ENCODE data around the gene SNRNP35. TPM values are rescaled to one million over a fixed set of nuclear protein-coding genes. Genes with fewer than 3 reads are reported as not detected.
"Not testable (repeated sequence)": the region's sequence is repeated elsewhere in the genome, so short reads cannot be mapped to it uniquely, and the experiment has no call there.

SNRNP35 gene
- polyA plus RNA-seq, 3 donors = 42.8 to 44.3 (median 43.8) TPM

DNA sequence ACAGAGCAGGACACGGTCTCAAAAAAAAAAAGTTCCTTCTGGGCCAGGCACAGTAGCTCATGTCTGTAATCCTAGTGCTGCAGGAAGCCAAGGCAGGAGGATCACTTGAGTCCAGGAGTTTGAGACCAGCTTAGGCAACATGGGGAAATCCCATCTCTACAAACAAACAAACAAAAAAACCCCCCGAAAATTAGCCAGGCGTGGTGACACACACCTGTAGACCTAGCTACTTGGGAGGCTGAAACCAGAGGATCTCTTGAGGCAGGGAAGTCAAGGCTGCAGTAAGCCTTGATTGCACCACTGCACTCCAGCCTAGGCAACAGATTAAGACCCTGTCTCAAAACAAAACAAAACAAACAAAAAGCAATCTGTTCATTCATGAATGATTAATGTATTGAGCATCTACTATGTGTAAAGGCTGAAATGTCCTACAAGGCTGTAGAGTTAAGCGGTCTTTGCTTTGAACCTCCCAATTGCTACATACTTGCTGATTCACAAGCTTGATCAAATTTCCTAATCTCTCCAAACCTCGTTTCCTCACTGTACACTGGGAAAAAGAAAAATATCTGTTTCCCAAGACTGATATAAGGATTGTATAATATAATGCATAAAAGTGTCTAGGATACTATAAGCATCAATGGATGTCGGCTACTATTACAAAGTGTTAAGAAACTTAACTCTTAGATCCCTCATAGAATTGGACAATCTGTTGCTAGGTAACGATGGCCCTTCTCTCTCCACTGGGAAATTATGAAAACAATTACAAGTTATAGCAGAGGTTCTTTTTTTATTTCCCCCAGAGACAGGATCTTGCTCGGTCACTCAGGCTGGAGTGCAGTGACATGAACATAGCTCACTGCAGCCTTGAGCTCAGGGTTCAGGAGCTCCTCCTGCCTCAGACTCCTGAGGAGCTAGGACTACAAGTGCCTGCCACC lies 13.6 kb upstream of the SNRNP35 start:
- no peak for DNase-seq

DNA sequence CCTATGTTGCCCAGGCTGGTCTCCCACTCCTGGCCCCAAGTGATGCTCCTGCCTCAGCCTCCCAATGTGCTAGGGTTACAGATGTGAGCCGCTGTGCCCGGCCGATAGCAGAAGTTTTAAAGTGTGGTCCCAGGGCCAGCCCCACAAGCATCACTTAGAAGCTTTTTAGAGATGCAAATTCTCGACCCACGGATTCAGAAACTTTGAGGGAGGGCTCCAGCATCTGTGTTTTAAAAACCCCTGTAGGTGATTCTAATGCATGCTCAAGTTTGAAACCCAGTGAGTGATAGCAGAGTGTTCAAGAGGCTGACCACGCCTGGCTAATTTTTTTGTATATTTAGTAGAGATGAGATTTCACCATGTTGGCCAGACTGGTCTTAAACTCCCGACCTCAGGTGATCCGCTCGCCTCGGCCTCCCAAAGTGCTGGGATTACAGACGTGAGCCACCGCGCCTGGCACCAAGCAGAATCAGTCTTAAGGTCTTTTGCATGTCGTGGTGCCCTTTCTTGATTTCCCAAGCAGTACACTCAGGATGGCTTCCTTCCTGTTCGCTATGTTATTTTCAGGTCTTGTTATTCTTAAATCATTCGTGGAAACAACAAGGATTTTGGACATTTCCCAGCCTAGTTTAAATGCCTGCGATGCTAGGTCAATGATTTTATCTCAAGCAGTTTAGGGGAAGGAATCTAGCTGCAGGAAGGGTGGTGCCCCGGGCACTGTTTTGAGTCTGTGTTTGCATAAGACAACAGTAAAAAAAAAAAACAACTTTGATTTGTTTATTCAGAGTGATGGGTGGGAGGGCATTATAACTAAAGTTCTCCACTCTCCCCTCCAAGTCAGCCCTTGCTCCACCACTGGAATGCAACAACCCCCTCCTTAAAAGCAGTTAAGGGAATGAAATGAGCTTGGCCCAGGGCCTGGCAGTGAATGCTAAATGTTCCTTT lies 12.3 kb upstream of the SNRNP35 start:
- DNase-seq = peak; percentile 59

DNA sequence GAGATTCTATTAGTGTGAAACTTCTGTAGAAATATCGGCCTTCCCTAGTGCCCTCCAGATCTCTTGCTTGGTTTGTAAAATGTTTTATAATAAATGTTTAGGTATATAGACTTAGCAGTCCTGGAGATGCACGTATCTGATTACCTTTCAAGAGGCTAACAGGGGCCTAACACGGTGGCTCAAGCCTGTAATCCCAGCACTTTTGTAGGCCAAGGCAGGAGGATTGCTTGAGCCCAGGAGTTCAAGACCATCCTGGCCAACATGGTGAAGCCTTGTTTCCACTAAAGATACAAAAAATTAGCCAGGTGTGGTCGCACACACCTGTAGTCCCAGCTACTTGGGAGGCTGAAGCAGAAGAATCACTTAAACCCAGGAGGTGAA lies 11.6 kb upstream of the SNRNP35 start:
- no peak for DNase-seq

DNA sequence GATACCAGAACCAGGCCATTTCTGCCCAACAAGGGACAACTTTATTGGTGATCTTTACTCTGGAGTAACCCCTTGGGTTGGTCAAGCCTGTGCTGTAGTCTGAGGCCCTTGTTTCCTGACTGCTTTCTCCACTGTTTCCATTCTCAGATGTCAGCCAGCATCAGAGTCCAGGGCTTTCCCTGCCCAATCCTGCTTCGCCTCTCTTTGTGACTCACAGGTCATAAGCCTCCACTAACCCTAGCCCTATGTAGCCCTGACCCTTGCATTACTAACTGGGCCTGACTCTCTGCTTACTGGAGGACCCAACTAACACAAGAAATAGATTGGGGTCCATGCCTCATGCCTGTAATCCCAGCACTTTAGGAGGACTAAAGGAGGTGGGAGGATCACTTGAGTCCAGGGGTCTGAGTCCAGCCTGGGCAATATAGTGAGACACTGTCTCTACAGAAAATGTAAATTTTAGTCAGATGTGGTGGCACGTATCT lies 8.6 kb upstream of the SNRNP35 start:
- no peak for DNase-seq

DNA sequence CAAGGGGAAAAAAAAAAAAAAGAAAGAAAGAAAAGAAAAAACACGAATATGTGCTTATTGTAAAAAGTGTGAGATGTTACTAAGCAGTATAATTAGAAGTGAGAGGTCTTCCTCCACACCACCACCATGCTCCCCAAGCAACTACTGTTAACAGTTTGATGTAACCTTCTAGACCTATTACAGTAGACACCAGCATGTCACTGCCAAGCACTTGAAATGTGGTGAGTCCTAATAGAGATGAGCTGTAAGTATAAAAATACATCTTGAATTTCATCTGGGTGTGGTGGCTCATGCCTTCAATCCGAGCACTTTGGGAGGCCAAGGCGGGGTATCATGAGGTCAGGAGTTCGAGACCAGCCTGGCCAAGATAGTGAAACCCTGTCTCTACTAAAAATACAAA lies 8.1 kb upstream of the SNRNP35 start:
- DNase-seq = no peak

DNA sequence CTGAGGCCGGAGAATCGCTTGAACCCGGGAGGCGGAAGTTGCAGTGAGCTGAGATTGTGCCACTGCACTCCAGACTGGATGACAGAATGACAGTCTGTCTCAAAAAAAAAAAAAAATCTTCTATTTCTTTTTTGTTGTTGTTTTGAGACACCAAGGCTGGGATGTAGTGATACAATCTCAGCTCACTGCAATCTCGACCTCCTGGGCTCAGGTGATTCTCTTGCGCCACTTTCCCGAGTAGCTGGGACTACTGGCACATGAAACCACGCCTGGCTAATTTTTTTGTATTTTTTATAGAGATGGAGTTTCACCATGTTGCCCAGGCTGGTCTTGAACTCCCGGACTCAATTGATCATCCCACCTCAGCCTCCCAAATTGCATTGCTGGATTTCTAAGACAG lies 7.3 kb upstream of the SNRNP35 start:
- DNase-seq = no peak

DNA sequence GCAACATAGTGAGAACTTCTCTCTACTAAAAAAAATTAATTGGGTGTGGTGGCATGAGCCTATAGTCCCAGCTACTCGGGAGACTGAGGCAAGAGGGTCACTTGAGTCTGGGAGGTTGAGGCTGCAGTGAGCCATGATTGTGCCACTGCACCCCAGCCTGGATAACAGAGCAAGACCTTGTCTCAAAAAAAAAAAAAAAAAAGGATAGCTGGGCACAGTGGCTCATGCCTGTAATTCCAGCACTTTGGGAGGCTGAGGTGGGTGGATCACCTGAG lies 5.7 kb upstream of the SNRNP35 start:
- not testable (repeated sequence) for DNase-seq

DNA sequence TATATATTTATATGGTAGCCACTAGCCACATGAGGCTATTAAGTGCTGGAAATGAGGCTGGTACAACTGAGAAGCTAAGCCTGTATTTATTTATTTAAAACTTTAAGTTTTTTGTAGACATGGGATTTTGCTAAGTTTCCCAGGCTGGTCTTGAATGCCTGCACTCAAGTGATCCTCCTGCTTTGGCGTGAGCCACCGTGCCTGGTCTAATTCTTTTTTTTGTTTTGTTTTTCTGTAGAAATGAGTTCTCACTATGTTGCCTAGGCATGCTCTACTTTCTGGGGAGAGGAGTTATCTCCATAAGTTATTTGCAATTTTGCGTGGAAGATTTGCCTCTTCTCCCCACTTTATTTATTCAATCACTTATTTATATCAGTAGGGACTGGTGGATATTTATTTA lies 4.8 kb upstream of the SNRNP35 start:
- DNase-seq = peak; percentile 45

DNA sequence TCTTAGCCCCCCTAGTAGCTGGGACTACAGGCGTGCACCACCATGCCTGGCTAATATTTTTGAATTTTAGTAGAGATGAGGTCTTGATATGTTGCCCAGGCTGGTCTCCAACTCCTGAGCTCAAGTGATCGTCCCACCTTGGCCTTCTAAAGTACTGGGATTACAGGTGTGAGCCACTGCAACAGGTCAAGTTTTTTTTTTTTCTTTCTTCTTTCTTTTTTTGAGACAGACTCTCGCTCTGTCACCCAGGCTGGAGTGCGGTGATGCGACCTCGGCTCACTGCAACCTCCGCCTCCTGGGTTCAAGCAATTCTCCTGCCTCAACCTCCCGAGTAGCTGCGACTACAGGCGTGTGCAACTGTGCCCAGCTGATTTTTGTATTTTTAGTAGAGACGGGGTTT lies 5.2 kb downstream of the SNRNP35 start:
- not testable (repeated sequence) for DNase-seq

DNA sequence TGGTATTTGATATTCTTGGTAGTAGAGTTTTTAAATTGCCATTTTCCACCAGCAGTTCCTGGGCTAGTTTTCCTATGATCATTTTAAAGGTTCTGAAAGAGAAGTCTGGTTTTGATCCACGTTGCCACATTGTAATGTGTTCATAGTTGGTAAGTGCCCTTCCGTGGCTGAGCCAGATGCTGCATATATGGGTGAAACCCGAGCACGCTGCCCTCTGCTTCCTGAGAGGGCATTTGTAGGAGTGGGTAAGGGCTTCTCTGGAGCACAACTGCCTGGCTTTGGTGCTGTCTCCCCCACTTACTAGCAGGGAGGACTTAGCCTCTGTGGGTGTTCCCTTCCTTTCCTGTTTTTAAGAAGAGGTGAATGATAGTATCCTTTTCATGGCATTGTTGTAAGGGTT lies 7.1 kb downstream of the SNRNP35 start:
- DNase-seq = no peak

DNA sequence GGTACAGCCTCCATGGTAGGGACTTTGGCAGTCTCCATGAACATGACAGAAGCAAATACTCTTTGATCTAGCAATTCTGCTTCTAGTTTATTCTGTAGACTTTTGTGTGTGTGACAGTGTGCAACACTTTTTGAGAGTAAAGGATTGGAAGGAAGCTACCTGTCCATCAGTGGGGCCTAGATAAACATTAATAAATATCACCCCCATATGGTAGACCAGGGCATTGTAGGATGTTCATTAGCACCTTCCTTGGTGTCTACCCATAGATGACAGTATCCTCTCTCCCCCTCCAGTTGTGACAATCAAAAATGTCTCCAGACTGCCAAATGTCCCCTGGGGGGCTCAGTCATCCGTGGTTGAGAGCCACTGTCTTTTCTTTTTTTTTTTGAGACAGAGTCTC lies 10.8 kb downstream of the SNRNP35 start:
- no peak for DNase-seq

DNA sequence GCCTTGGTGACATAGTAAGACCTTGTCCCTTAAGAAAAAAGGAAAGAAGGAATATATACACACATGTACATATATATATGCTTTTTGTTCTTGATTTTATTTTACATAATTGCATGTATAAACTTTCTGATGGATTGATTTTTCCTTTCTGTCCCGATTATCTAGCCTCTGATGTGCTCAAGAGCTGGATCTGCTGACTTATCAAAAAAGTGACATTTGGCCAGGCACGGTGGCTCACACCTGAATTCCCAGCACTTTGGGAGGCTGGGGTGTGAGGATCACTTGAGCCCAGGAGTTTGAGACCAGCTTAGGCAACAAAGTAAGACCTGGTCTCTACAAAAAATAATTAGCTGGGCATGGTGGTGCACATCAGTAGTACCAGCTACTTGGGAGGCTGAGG lies 12.0 kb downstream of the SNRNP35 start:
- no peak for DNase-seq

DNA sequence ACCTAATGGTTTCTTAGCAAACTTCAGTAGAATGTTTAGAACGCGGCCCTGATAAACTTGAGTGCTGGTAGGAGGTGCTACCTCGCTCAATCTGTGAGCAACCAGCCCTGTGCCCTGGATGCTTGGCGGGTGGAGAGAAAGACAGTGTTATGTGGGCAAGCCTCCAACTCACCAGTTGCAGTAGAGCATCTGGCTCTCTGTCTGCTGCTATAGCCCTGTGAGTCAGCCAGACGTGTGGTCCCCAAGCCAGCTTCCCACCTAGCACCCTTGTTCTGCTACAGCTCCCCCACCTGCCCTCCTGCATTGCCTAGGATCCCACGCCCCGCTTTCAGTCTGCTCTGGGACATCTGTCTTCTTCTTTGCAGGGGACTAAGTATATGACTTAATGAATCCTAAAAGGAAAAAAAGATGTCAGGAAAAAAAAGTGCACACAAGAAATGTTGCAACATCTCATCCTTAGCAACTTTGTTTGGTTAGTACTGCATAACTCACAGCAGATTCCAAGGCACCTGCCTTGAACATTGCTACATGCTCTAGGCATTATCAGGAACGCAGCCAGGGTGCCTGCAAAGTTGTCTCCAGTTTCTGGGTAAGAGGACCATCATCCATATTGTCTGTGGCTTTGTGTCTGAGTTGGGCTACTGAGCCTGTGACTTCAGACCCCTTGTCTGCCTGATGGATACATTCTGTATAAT lies 13.6 kb downstream of the SNRNP35 start:
- no peak for DNase-seq

DNA sequence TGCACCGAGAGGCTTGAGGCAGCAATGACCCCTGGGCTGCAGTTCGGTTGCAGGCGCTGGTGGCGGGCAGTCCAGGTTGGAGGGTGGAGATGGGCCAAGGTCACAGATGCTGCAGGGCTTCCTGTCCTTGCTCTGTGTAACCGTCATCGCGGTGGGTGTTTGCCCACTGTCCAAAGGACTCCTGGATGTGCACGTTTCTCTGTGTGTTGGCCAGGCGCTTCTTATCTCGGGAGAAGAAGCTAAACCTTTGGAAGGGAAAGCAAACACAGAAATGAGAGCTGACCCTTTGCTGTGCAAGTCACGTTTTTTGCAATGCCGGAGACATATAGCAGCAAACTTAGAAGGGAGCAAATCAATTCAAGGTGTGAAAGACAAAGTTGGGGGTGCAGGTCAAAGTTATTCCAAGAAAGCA lies 14.5 kb downstream of the SNRNP35 start:
- DNase-seq = no peak

DNA sequence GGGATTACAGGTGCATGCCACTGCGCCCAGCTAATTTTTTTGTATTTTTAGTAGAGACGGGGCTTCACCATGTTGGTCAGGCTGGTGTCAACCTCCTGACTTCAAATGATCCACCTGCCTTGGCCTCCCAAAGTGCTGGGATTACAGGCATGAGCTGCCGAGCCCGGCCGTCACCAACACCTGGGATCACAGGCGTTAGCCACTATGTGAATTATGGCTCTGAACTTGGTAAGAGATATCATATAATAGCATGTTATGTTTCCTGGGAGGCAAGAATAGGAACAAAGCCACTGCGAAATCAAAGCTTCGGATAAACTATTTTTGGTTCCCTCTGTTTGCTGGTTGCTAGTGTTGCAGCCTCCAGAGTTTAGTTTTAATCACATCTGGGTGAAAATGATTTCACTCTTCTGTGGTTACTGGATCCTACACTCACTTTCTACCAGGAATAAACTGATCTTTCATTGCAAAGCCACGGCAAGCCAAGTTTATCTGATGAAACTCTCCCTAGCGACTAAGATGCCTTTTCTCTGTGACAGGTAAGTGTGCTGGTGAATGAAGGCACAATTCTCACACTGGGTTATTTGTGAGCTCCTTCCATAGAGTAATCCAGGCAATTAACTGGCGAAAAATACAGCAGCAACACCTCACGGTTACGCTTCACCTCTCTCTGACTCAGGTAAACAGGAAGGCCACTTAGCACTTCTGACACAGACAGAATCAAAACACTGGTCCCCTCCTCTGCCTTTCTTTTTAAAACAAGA lies 16.7 kb downstream of the SNRNP35 start:
- DNase-seq = peak; percentile 67

DNA sequence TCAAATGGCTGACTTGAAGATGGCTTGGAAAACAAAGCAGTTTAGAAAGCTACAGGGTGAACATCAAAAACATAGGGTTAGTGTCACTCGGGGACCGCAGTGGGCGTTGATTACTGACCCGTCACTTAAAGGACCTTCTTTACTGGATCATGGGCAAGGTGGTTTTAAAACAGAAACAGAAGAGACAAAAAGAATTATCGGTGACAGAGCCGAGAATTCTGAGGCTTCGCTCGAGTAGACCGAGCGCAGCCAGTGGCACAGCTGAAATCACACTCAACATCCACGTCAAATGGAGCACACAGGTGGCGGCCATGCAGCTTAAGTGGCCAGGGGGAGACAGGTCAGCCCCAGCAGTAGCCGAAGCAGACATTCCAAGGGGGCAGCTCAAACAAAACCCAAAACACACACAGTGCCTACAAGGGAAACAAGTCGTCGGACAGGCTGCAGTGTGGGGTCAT lies 17.3 kb downstream of the SNRNP35 start:
- peak; percentile 58 for DNase-seq

DNA sequence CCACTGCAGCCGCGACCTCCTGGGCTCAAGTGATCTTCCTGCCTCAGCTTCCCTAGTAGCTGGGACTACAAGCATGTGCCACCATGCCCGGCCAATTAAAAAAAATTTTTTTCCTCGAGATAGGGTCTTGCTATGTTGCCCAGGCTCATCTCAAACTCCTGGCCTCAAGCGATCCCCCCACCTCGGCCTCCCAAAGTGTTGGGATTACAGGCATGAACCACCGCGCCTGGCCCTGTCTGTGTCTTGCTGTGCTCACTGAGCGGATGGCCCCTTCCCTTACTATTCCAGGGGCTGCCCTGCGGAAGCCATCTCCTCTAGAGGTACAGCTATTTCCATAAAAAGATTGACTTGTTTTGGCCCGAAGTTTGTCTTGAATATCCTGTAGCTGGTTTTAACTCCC lies 20.1 kb downstream of the SNRNP35 start:
- DNase-seq = no peak

DNA sequence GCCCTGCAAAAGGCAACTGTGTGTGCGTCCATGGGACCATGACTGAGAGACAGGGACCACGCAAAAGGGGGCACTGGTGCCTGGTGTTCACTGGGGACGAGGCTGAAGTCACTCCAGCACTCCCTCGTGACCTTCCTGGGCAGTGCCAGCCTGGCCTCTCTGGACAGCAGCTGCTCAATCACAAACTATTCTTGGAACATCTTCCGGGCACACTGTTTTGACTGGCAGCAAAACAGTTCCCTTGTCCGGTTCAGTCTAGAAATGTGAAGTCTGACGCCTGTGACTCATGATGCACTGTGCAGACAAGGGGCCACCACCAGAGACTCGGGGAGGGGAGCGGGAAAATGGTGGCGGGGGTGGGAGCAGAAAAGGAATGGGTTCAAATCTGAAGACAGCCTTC lies 20.8 kb downstream of the SNRNP35 start:
- DNase-seq = no peak

DNA sequence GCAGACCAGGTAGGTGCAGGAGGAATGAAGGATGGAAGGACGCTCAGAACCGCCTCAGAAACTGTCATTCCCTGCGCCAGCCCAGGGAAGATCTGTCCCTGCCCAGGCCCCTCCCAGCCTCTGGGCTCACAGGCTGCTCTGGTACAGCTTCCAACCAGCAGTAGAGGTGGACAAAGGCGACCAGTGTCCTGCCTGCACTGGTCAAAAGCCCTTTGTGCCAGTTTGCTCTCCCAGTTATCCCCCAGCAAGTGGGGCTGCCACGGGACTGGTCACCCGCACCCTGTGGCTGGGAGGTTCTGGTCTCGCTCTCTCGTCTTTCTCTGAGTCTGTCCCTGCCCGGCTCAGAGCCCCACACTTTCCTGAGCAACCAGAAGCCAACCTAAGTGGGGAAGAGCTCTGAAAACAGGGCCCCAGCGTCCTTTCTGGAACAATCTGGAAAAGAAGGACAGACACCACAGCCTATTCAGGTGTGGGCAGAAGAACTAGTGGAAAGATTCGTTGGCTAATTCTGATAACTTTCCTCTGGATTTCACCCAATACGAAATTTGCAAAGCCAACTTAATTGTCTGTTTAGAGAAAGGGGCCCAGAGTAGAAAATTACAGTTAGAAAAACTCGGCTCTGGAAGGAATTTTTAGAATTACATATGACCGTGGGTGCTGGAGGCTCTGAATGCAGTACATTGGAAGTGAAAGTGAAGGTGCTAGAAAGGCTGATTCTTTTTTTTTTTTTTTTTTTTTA lies 21.7 kb downstream of the SNRNP35 start:
- no peak for DNase-seq

DNA sequence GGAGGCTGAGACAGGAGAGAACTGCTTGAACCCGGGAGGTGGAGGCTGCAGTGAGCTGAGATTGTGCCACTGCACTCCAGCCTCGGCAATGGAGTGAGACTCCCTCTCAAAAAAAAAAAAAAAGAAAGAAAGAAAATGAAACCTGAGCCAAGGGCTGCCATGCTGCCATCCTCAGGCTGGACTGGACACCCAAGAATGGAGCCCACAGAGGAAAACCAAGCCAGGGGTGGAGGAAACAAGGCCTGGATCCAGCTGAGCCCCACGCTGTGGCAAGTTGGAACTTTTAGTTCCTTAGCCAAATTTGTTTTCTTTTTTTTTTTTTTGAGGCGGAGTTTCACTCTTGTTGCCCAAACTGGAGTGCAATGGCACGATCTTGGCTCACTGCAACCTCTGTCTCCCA lies 23.3 kb downstream of the SNRNP35 start:
- DNase-seq = not testable (repeated sequence)

DNA sequence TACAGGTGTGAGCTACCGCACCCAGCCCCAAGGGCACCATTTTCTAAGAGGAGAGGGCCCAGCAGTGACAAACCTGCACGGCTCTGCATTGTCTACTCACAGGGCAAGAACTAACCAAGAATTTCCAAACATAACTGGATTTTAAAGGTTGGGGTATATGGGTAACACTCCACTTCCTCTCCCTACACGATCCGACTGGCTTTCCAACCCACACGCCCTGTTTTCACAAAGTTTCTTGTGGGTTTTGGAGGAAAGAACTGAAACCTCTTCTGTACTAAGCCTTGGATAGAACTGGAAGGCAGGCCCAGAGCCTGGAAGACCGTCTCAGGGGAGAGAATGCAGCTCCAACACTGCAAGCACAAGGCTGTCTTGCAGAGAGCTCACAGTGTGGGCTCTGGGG lies 24.9 kb downstream of the SNRNP35 start:
- DNase-seq = no peak
